DND-41 (cell line): ENCODE data around the gene EDRF1.

Source experiments
- ATAC-seq: fragments of 200-7000 bp; cut with Tn5 transposase; 3 replicates; pipeline ENCODE4 v1.9.1; 2021; ENCODE audit warnings: low read depth; ENCODE audit not compliant: insufficient read depth
- DNase-seq: peaks from one replicate; pipeline ENCODE4 v3.0.0-alpha.2; 2020
- H2AFZ ChIP-seq: 2 replicates; pipeline ENCODE4 v1.6.0; 2012; ENCODE audit warnings: low read depth, low read length
- H3K27ac ChIP-seq: 2 replicates; pipeline ENCODE4 v1.5.1; 2012; ENCODE audit warnings: low read length, inconsistent platforms
- H3K27me3 ChIP-seq: fragments of 200-600 bp; sonication (generic); 2 replicates; pipeline ENCODE4 v1.6.0; 2012; ENCODE audit warnings: low read length, mild to moderate bottlenecking, inconsistent platforms; ENCODE audit not compliant: insufficient read depth, poor library complexity
- H3K36me3 ChIP-seq: 2 replicates; pipeline ENCODE4 v1.5.1; 2012; ENCODE audit warnings: low read length, inconsistent platforms; ENCODE audit not compliant: insufficient read depth
- H3K4me1 ChIP-seq: 2 replicates; pipeline ENCODE4 v1.5.1; 2012; ENCODE audit warnings: mild to moderate bottlenecking, low read length; ENCODE audit not compliant: insufficient read depth
- H3K4me2 ChIP-seq: 2 replicates; pipeline ENCODE4 v1.6.0; 2012; ENCODE audit warnings: mild to moderate bottlenecking, moderate library complexity, low read length, inconsistent platforms; ENCODE audit not compliant: insufficient read depth
- H3K4me3 ChIP-seq, 2 experiments: fragments of 200-600 bp in 1 of 2; shearing (Covaris generic) in 1 of 2; 2 replicates each; pipeline ENCODE4 v1.5.1; 2012 to 2016; ENCODE audit warnings: inconsistent platforms in 2 of 2, low read length in 2 of 2, mild to moderate bottlenecking in 2 of 2, low read depth in 1 of 2, moderate library complexity in 1 of 2
- H3K79me2 ChIP-seq: 2 replicates; pipeline ENCODE4 v1.6.0; 2012; ENCODE audit warnings: low read length, inconsistent platforms; ENCODE audit not compliant: insufficient read depth
- H3K9ac ChIP-seq: 2 replicates; pipeline ENCODE4 v1.6.0; 2012; ENCODE audit warnings: low read depth, mild to moderate bottlenecking, inconsistent platforms, low read length, moderate library complexity
- H3K9me3 ChIP-seq: 2 replicates; pipeline ENCODE4 v1.5.1; 2012; ENCODE audit warnings: low read length, moderate library complexity, mild to moderate bottlenecking, inconsistent platforms; ENCODE audit not compliant: insufficient read depth, severe bottlenecking
- H4K20me1 ChIP-seq: 2 replicates; pipeline ENCODE4 v1.6.0; 2012; ENCODE audit warnings: low read length; ENCODE audit not compliant: insufficient read depth
- CTCF ChIP-seq: IDR thresholded peaks from 2 replicates; pipeline ENCODE4 v1.5.1; 2012; ENCODE audit warnings: borderline replicate concordance, low read length, moderate library complexity, mild to moderate bottlenecking; ENCODE audit not compliant: poor library complexity, severe bottlenecking; ENCODE audit errors: extremely low read depth
- EZH2 ChIP-seq: IDR thresholded peaks from 3 replicates; pipeline ENCODE4 v1.6.1; 2012; ENCODE audit warnings: borderline replicate concordance, low read depth, mild to moderate bottlenecking, moderate library complexity, low read length, inconsistent platforms; ENCODE audit not compliant: severe bottlenecking

EDRF1 gene

GRCh38 chr10:125692196-125692595, 27.3 kb upstream of the EDRF1 start:
- Histone ChIP-seq H3K9ac (no peak overlapping the region), H3K9me3 (no peaks in the 10 kb centered on the region), H3K27ac (no peak overlapping the region), H3K27me3 (peaks cover 17% of the 10 kb centered on the region), H3K36me3 (no peaks in the 10 kb centered on the region), H2AFZ (no peak overlapping the region), H3K4me1 (no peaks in the 10 kb centered on the region), H3K4me2 (no peak overlapping the region), H3K79me2 (no peaks in the 10 kb centered on the region), H3K4me3 (no peak overlapping the region), H4K20me1 (no peaks in the 10 kb centered on the region)
- ATAC-seq = no peak
- no peak for DNase-seq
- no peak for TF ChIP-seq CTCF
- TF ChIP-seq EZH2 = no peak

- DNase-seq = no peak
- H3K36me3 ChIP-seq = no peaks in the 10 kb centered on the region
- TF ChIP-seq EZH2 = no peak
- TF ChIP-seq CTCF = no peak
- H3K4me1 ChIP-seq = no peaks in the 10 kb centered on the region
- H3K9me3 ChIP-seq = no peaks in the 10 kb centered on the region
- no peak overlapping the region for H3K4me2 ChIP-seq
- H3K9ac ChIP-seq = no peak overlapping the region
- no peak overlapping the region for H2AFZ ChIP-seq
- H3K27me3 ChIP-seq = peaks cover 17% of the 10 kb centered on the region
- no peaks in the 10 kb centered on the region for H3K79me2 ChIP-seq
- no peak for ATAC-seq
- no peak overlapping the region for H3K27ac ChIP-seq
- H4K20me1 ChIP-seq = no peaks in the 10 kb centered on the region
- H3K4me3 ChIP-seq = no peak overlapping the region
Measured at GRCh38 chr10:125692601-125693523, 26.6 kb upstream of the EDRF1 start.

GRCh38 chr10:125693524-125693847, 26.0 kb upstream of the EDRF1 start:
- DNase-seq (no peak), ATAC-seq (no peak)
- H3K4me3 ChIP-seq = no peak overlapping the region
- no peaks in the 10 kb centered on the region for H3K9me3 ChIP-seq
- no peaks in the 10 kb centered on the region for H3K79me2 ChIP-seq
- H3K36me3 ChIP-seq = no peaks in the 10 kb centered on the region
- peaks cover 17% of the 10 kb centered on the region for H3K27me3 ChIP-seq
- TF ChIP-seq CTCF (no peak), EZH2 (no peak)
- no peak overlapping the region for H3K27ac ChIP-seq
- no peak overlapping the region for H2AFZ ChIP-seq
- no peaks in the 10 kb centered on the region for H3K4me1 ChIP-seq
- no peak overlapping the region for H3K4me2 ChIP-seq
- H3K9ac ChIP-seq = no peak overlapping the region
- no peaks in the 10 kb centered on the region for H4K20me1 ChIP-seq
